Raji (cell line): ENCODE measurements around the gene WDR88.

Source experiments
- POLR2A ChIP-seq: IDR thresholded peaks from 2 replicates; pipeline ENCODE4 v1.6.1; 2011; ENCODE audit warnings: low read depth, low read length, control low read depth; ENCODE audit not compliant: insufficient read depth

WDR88 gene

GRCh38 chr19:33208904-33209849, 77.3 kb downstream of the WDR88 start:
- TF ChIP-seq POLR2A, result no peak

DNA sequence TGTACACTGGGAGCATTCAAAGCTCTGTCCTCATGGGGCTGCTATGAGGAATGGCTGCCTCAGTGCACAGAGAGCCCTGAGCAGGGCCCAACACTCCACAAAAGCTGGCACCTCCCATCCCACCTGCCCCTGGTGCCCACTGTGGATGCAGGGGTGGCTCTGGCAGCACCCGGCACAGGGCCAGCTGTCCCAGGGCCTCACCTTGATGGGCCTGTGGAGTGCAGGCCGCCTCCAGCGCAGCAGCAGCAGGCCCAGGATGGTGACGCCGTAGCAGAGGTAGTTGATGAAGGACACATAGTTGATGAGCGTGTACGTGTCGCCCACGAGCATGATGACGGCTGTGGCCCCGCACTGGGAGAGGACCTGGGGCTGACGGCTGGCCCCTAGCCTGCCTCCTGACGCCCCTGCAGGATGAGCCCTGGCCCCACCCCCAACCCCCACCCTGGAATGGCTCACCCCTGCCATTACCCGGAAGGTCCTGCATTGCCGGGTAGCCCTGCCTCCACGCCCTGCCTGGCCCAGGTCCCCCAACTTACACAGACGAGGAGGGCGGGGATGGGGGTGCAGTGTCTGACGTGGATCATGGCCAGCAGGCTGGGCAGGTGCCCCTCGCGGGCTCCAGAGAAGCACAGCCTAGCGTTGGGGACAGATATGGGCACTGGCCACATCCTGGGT, 78.5 kb downstream of the WDR88 start:
- no peak for TF ChIP-seq POLR2A

GRCh38 chr19:33211794-33212435, 80.0 kb downstream of the WDR88 start:
- TF ChIP-seq POLR2A, result no peak

DNA sequence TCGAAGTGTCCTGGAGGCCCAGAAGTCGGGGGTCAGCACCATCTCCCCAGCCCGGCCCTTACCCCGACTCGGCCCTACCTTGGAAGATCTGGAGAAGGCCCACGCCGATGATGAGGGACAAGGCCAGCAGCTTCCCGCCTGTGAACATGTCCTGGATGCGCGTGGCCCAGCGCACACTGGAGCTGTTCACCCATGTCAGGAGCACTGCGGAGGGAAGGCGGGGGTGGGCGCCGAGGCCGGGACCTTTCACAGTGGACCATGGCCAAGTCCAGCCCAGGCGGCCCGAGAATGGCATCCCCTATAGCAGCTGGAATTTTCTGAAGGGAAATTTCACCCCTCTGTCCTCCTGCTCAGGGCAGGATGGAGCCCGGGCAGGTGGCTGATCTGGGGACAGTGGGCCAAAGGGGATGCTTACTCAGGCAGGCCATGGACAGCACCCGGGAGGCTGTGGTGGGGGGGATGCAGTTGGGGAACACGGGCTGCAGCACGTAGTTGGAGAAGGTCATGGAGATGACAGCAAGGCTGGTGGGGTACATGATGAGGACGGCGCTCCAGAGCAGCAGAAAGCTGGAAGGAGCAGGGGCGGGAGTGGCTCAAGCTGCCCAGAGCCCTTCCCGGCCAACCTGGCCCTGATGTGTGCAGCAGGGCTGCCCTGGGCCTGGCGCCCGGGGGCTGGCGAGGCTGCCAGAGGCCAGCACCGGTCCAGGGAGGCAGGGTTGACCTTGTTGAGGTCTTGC, 80.7 kb downstream of the WDR88 start:
- no peak for TF ChIP-seq POLR2A

DNA sequence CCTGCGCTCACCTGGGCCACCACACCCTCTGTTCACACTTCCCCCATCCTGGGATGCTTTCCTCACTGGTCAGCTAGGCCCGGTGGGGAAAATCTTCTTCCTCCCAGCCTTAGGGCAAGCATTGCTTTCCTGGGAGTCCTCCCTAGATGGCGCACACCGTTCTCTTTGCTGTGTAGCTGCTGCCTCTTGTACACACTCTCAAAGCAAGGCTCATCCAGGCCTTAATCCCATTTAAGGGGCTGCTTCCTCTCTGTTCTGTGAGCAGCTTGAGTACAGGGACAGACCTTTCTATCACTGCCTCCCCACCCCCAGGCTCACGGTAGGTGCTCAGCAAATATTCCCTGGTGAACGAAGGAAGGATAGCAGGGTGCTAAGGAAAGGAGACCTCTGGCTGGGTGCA, 82.7 kb downstream of the WDR88 start:
- no peak for TF ChIP-seq POLR2A

DNA sequence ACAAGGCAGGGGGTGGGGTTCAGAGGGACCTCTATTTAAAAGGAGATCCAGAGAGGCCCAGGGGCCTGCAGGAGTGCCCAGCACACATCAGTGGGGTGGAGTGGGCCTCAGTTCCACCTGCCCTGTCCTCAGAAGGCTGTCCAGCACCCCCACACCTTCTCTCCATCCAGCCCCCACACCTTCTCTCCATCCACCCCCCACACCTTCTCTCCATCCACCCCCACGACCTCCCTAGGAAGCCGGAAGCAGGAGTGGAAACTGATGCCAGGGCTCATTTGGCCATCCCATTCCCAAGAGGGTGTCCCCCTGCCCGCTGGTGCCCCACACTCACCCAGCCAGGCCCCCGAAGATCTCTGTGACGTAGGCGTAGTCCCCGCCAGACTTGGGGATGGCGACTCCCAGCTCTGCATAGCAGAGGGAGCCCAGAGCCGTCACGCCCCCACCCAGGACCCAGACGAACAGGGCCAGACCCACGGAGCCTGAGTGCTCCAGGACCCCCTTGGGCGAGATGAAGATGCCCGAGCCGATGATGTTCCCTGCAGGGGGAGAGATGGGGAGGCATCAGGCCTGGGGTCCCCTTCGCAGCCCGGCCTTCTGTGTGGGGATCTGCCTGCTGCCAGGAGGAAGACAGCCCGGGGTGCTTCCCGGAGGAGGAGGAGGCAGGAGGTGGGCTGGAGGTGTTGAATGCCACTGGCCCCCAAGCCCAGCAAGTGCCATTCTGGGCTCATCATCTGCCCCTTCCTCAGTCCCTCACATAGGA, 83.7 kb downstream of the WDR88 start:
- TF ChIP-seq POLR2A, result no peak

DNA sequence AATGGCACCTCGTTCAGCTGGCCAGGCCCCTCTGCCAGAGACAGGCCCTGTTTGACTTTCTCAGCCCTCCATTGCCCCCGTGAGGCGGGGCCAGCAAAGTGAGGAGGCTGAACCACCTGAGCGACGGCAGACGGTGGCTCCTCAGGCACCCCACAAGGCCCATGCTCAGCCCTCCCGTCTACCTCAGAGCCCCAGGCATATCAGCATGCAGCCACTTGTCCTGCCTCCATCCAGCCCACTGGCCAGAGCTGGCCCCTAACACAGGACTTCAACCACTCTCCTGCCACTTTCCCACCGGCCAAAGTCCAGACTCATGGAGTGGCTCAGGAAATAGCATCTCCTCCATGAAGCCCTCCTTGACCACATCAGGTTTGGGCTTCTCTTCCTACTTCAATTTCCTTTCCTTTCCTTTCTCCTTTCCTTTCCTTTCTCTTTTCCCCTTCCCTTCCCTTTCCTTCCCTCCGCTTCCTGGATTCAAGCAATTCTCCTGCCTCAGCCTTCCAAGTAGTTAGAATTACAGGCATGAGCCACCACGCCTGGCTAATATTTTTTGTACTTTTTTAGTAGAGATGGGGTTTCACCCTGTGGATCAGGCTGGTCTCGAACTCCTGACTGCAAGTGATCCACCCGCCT, 84.4 kb downstream of the WDR88 start:
- TF ChIP-seq POLR2A, result no peak

GRCh38 chr19:33217881-33218280, 86.0 kb downstream of the WDR88 start:
- TF ChIP-seq POLR2A, result no peak

DNA sequence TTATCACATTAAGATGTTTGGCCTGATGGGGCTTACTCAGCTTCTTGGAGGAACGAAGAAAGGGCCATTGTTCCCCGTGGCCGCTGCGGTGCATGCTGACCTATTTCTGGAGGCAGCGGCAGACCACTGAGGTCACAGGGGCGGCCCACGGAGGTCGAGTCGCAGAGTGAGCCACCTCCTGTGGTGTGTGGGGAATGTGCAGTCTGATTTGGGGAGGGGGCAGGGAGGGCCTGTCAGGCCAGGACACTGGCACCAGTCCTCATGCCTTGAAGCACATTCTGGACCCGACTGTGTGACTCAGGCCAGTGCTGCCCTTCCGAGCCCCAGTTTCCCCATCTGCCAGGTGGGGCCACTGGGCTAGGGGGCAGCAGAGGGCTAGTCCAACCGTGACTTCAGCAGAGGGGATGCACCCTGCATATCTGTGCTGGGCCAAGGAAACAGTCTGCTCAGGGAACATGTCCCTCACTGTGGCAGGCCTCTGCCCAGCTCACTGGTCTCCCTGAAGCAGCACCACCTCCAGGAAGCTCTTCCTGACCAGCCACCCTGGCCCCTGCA, 87.4 kb downstream of the WDR88 start:
- TF ChIP-seq POLR2A, result no peak

DNA sequence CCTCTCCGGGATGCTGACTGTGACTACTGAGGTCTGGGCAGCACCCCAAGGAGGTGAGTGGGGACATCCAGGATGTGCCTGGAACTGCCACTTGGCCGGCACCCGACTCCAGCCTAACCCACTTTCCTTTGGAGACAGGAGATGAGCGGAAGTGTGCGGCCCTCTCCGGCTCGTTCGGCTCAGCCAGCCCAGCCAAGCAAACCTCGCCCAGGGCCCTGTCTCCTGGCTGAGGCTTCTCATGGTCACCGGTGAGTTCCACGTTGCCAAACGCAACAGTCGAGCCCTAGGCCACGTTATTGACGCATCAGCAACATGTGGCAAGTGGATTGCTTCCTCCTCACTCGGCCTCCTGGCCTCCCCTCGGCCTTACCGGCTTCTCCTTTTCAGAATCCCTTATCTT, 88.2 kb downstream of the WDR88 start:
- no peak for TF ChIP-seq POLR2A

DNA sequence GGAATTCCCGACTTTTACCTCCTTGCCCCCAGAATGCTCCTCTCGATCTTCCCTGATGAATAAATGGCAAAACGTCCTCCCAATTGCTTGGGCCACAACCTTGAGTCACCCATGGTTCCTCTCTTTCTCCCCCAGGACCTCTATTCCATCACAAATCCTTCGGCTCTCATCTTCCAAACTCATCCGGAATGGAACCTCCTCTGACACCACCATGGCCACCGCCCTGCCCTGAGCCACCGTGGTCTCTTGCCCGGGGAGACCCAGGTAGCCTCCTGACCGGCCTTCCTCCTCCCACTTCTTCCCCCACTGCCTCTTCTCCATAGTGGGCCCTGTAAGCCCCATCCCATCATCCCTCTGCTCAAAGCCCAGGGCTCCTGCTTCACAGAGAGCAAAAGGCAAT, 88.8 kb downstream of the WDR88 start:
- no peak for TF ChIP-seq POLR2A

GRCh38 chr19:33221638-33222037, 89.7 kb downstream of the WDR88 start:
- TF ChIP-seq POLR2A, result no peak

GRCh38 chr19:33224694-33225457, 93.0 kb downstream of the WDR88 start:
- TF ChIP-seq POLR2A, result no peak
